Endothelial cell of umbilical vein (primary cell): ENCODE data around the gene TK1. TPM values are rescaled to one million over a fixed set of nuclear protein-coding genes. Genes with fewer than 3 reads are reported as not detected.

Source experiments
- BruUV-seq: library from RNA; stranded (reverse); fragments of 400-500 nt; replicated peaks from 2 replicates; lab custom pipeline; 2021; lab: Mats Ljungman, UMichigan
- CTCF ChIA-PET: fragments of 300-600, 350-600 bp; sonication (Branson Sonifier 250); formaldehyde crosslinking; loops from one replicate; lab custom pipeline; 2021; ENCODE audit warnings: antibody characterized with exemption, inconsistent platforms; lab: Charles Lee
- POLR2A ChIA-PET: fragments of 300-600, 350-600 bp; sonication (Branson Sonifier 250); formaldehyde crosslinking; loops from one replicate; lab custom pipeline; 2021; ENCODE audit warnings: antibody characterized with exemption, inconsistent platforms; lab: Charles Lee
- DNase-seq: peaks from one replicate; pipeline ENCODE4 v3.0.0-alpha.2; 2011; ENCODE audit warnings: low read depth, low spot score
- FAIRE-seq: peaks from 2 replicates; lab custom pipeline; 2011; peaks lifted over from hg19 to GRCh38; lab: Jason Lieb, UNC
- H2AFZ ChIP-seq: 2 replicates; pipeline ENCODE4 v1.6.0; 2012; ENCODE audit warnings: low read depth, low read length, control low read depth, inconsistent platforms
- H3K27ac ChIP-seq: 2 replicates; pipeline ENCODE4 v1.5.1; 2011; ENCODE audit warnings: low read depth, mild to moderate bottlenecking, control low read depth, low read length, moderate library complexity; ENCODE audit not compliant: insufficient read depth
- H3K27me3 ChIP-seq, 2 experiments: 2 replicates each; pipeline versions ENCODE4 v1.6.0 to v1.6.1; 2011; ENCODE audit warnings: low read length in 2 of 2, mixed read lengths in 1 of 2; ENCODE audit not compliant: control insufficient read depth in 2 of 2, insufficient read depth in 2 of 2
- H3K36me3 ChIP-seq, 2 experiments: 2 replicates in 1 of 2; 3 replicates in 1 of 2; pipeline ENCODE4 v1.5.1; 2011; ENCODE audit warnings: low read length in 2 of 2, mild to moderate bottlenecking in 1 of 2, moderate library complexity in 1 of 2; ENCODE audit not compliant: control insufficient read depth in 2 of 2, insufficient read depth in 2 of 2; ENCODE audit errors: extremely low read depth in 1 of 2
- H3K4me1 ChIP-seq: 3 replicates; pipeline ENCODE4 v1.5.1; 2011; ENCODE audit warnings: mild to moderate bottlenecking, low read length; ENCODE audit not compliant: control insufficient read depth, insufficient read depth; ENCODE audit errors: extremely low read depth
- H3K4me2 ChIP-seq: 2 replicates; pipeline ENCODE4 v1.6.1; 2011; ENCODE audit warnings: low read length, control low read depth, mixed read lengths; ENCODE audit not compliant: insufficient read depth
- H3K4me3 ChIP-seq, 3 experiments: fragments of 200-600 bp in 1 of 3; sonication (generic), shearing (Covaris generic) in 1 of 3; replicated peaks in 1 of 3; 2 replicates each; pipeline ENCODE4 v1.5.1; 2011 to 2016; ENCODE audit warnings: control low read depth in 3 of 3, low read length in 3 of 3, mild to moderate bottlenecking in 2 of 3, inconsistent platforms in 1 of 3, low read depth in 1 of 3, moderate library complexity in 1 of 3; ENCODE audit not compliant: insufficient read depth in 1 of 3
- H3K79me2 ChIP-seq: 2 replicates; pipeline ENCODE4 v1.6.0; 2012; ENCODE audit warnings: low read length, inconsistent platforms; ENCODE audit not compliant: control insufficient read depth, insufficient read depth
- H3K9ac ChIP-seq: replicated peaks from 2 replicates; pipeline ENCODE3; 2011; ENCODE audit warnings: low read length, control low read depth; ENCODE audit not compliant: insufficient read depth; ENCODE audit errors: extremely low read depth
- H3K9me1 ChIP-seq: replicated peaks from 3 replicates; pipeline ENCODE4 v1.6.0; 2011; ENCODE audit warnings: mild to moderate bottlenecking, low read length; ENCODE audit not compliant: control insufficient read depth, insufficient read depth; ENCODE audit errors: extremely low read depth
- H3K9me3 ChIP-seq: replicated peaks from 2 replicates; pipeline ENCODE4 v1.5.1; 2012; ENCODE audit warnings: low read length, inconsistent platforms; ENCODE audit not compliant: control insufficient read depth, insufficient read depth
- H4K20me1 ChIP-seq: replicated peaks from 2 replicates; pipeline ENCODE3; 2011; ENCODE audit warnings: mild to moderate bottlenecking, low read length; ENCODE audit not compliant: control insufficient read depth, insufficient read depth; ENCODE audit errors: extremely low read depth
- CTCF ChIP-seq, 2 donors: IDR thresholded peaks; 1 replicate in 1 of 2; 2 replicates in 1 of 2; pipeline ENCODE4 v1.5.1; 2011; ENCODE audit warnings: low read length in 2 of 2, mild to moderate bottlenecking in 2 of 2, moderate library complexity in 2 of 2, control low read depth in 1 of 2, inconsistent platforms in 1 of 2, low read depth in 1 of 2; ENCODE audit not compliant: insufficient read depth in 1 of 2; ENCODE audit errors: extremely low read depth in 1 of 2
- EZH2 ChIP-seq: IDR thresholded peaks from 2 replicates; pipeline ENCODE4 v1.6.1; 2012; ENCODE audit warnings: borderline replicate concordance, low read depth, mild to moderate bottlenecking, moderate library complexity, low read length, inconsistent platforms; ENCODE audit not compliant: severe bottlenecking
- FOS ChIP-seq: IDR thresholded peaks from 2 replicates; pipeline ENCODE4 v1.6.1; 2011; ENCODE audit warnings: mild to moderate bottlenecking, low read length, moderate library complexity, borderline replicate concordance; ENCODE audit not compliant: insufficient read depth
- GATA2 ChIP-seq: IDR thresholded peaks from 2 replicates; pipeline ENCODE4 v1.7.0; 2011; ENCODE audit warnings: low read depth, mild to moderate bottlenecking, moderate library complexity, mixed read lengths, low read length; ENCODE audit not compliant: insufficient read length, insufficient read depth
- JUN ChIP-seq: IDR thresholded peaks from 2 replicates; pipeline ENCODE4 v1.6.1; 2011; ENCODE audit warnings: borderline replicate concordance, low read depth; ENCODE audit not compliant: insufficient read length, insufficient read depth
- MAX ChIP-seq: IDR thresholded peaks from 2 replicates; pipeline ENCODE4 v1.6.1; 2011; ENCODE audit not compliant: insufficient read depth, insufficient read length
- MYC ChIP-seq: IDR thresholded peaks from one replicate; pipeline ENCODE4 v1.6.1; 2011; ENCODE audit warnings: mild to moderate bottlenecking, low read depth, low read length
- POLR2A ChIP-seq: IDR thresholded peaks from 2 replicates; pipeline ENCODE4 v1.6.1; 2012; ENCODE audit warnings: low read depth, mild to moderate bottlenecking, control low read depth, low read length
- POLR2AphosphoS5 ChIP-seq: IDR thresholded peaks from 2 replicates; pipeline ENCODE4 v1.6.1; 2012; ENCODE audit warnings: low read depth, mild to moderate bottlenecking, control low read depth, low read length, moderate library complexity; ENCODE audit not compliant: insufficient read depth
- dilution Hi-C: fragments of 300-500 bp; cut with MboI; formaldehyde crosslinking; loops from one replicate; pipeline ENCODE4 v1.15.0; 2019; ENCODE audit warnings: low sequenced_read_pairs; ENCODE audit not compliant: extremely low pct_ligation_motif_present
- intact Hi-C: fragments of 100-400 bp; cut with micrococcal nuclease; formaldehyde crosslinking; loops from one replicate; pipeline ENCODE4 v1.10.0; 2022
- polyA plus RNA-seq, 4 experiments: library from polyadenylated mRNA; depleted of rRNA in 3 of 4; stranded (reverse) in 3 of 4; unstranded in 1 of 4; fragments of >200 nt; gene quantifications; 2 replicates each; pipeline versions ENCODE4 v1.2.1 to v1.2.3, GENCODE V29; 2011 to 2012; ENCODE audit warnings: missing spikeins in 1 of 4
- total RNA-seq: library from RNA; stranded (reverse); gene quantifications from 2 replicates; pipeline ENCODE4 v1.2.3, GENCODE V29; 2021

Gene TK1
- total and polyA plus RNA-seq, 2 donors (not counting 3 experiments of a cell fraction or from before 2014, with no cell fraction given): 111 to 159 TPM

- intact Hi-C loops: no loop called here
- H3K27ac ChIP-seq: no peak overlapping the region
- H3K9me3 ChIP-seq: no peaks in the 10 kb centered on the region
- no peak overlapping the region for H3K4me2 ChIP-seq
- no peak overlapping the region for H3K4me3 ChIP-seq
- H3K79me2 ChIP-seq: peaks cover 18% of the 10 kb centered on the region
- DNase-seq (no peak), FAIRE-seq (no peak)
- H2AFZ ChIP-seq: no peak overlapping the region
- CTCF ChIA-PET: no interaction called here
- H3K36me3 ChIP-seq: no peaks in the 10 kb centered on the region
- no peaks in the 10 kb centered on the region for H4K20me1 ChIP-seq
- dilution Hi-C loops: no loop called here
- POLR2A ChIA-PET: interaction anchor here (0.7 kb wide), 1 partner anchor 69 kb away, joined by 3 read pairs; no protein-coding TSS in a partner anchor
- no peak overlapping the region for H3K9ac ChIP-seq
- H3K27me3 ChIP-seq: no peaks in the 10 kb centered on the region
- H3K9me1 ChIP-seq: no peaks in the 10 kb centered on the region
- BruUV-seq: no TSS peak
- TF ChIP-seq POLR2AphosphoS5 (no peak), MYC (no peak), GATA2 (no peak), MAX (no peak), JUN (no peak), FOS (no peak), EZH2 (no peak), CTCF (IDR thresholded peaks at IDR 0.05; ENCODE audit: extremely low read depth in 1 of 2, insufficient read depth in 1 of 2, low read depth in 1 of 2, low read length in 2 of 2) (no peak), POLR2A (no peak)
- H3K4me1 ChIP-seq: peaks cover 12% of the 10 kb centered on the region
Measured at GRCh38 chr17:78211032-78211431, 24.2 kb upstream of the TK1 start.
